Skin epidermis (tissue), 12 donors: ENCODE measurements around the gene KIF13A.
"Not testable (repeated sequence)": the region's sequence is repeated elsewhere in the genome, so short reads cannot be mapped to it uniquely, and the experiment has no call there.

ENCODE experiments used
- H3K27ac ChIP-seq, 21 experiments: fragments of 200-600 bp; sonication (generic) in 11 of 21; one replicate each; pipeline ENCODE4 v1.5.0; 2020; ENCODE audit warnings: mild to moderate bottlenecking in 3 of 21, inconsistent platforms in 2 of 21, moderate library complexity in 2 of 21
- H3K4me3 ChIP-seq, 7 experiments: fragments of 200-600 bp; sonication (generic) in 2 of 7; one replicate each; pipeline ENCODE4 v1.5.0; 2020; ENCODE audit warnings: inconsistent platforms in 2 of 7, mild to moderate bottlenecking in 2 of 7, moderate library complexity in 1 of 7

The KIF13A gene

DNA sequence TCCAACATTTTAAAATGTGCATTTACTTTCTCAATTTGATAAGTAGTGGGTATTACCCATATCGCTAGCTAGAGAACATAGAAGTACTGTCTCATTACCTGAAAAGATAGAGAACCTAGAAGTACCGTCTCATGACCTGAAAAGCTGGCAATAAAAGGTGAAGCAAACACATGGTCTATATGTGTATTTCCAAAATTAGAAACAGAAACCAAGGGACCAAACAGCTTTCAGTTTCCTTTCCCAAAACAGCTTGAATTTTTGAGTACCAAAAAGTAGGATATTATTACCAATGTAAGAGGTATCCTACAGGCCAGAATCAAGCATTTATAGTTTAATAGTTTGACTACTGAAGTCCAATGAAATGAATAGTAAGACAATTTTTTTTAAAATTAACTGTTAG lies 77.2 kb downstream of the KIF13A start:
- H3K4me3 ChIP-seq = no peak overlapping the region

DNA sequence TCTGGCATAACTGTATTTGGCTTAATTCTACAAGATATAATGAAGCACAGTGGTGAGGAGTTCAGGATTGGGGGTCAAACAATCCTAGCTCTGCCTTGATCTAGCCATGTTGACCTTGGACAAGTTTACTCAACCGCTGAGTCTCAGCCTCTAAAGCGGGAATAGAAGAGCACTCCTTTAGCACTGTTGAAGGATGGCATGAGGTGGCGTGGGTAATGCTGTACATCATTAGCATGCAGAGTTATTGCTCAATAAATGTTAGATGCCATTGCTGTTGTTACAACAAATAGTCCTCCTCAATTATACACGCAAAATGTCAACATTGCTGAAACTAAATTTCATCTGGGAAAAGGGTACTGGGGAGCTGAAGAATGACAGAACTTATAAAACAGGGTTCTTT lies 78.6 kb downstream of the KIF13A start:
- peak overlapping the region in 11 of 21 experiments; percentile 13 to 86 (median 77) for H3K27ac ChIP-seq

More for the DNA sequence above, 77.2 kb downstream of the KIF13A start:
- H3K27ac ChIP-seq = peak overlapping the region in 8 of 21 experiments; percentile 2 to 86 (median 26)

DNA sequence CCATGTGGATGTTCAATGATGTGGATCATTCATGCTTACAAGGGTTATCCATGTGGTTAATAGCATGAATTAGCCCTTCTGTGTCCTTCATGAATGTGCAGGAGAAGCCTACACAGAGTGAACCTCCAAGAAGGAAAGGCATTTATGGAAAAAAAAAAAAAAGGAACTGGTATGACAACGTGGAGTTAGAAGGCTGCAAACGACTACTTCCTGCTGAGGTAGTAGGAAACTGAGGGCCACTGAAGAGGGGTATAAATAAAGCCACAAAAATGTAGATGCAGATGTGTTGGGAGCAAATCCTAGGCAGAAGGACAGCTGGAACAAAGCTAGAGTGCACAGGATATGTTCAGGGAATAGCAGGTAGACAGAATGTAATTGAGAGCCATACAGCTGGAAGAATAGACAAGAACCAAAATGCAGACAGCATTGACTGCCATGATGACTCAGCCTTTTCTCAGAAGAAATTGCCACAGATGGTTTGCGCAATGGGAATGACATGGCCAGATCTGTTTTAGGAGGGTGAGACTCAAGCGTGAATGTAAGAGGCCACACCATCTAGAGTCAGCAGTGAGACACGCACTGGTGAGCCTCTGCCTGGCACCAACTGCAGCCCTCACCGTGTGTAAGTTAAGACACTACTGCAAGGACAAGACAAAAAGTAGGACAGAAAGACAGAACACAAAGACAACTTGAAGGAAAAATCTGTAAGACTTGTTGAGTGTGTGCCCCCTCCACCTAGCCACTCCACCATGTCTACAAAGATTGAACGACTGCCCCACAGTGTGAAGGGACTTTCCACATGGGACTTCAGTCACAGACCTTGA lies 79.8 kb downstream of the KIF13A start:
- Histone ChIP-seq H3K4me3 (no peak overlapping the region), H3K27ac (peak overlapping the region in 20 of 21 experiments; percentile 25 to 86 (median 76))

More for the DNA sequence above, 78.6 kb downstream of the KIF13A start:
- no peak overlapping the region for H3K4me3 ChIP-seq

GRCh38 chr6:17905611-17906592 lies 81.5 kb downstream of the KIF13A start:
- peak overlapping the region in 16 of 21 experiments; percentile 18 to 84 (median 76) for H3K27ac ChIP-seq
- no peak overlapping the region for H3K4me3 ChIP-seq

DNA sequence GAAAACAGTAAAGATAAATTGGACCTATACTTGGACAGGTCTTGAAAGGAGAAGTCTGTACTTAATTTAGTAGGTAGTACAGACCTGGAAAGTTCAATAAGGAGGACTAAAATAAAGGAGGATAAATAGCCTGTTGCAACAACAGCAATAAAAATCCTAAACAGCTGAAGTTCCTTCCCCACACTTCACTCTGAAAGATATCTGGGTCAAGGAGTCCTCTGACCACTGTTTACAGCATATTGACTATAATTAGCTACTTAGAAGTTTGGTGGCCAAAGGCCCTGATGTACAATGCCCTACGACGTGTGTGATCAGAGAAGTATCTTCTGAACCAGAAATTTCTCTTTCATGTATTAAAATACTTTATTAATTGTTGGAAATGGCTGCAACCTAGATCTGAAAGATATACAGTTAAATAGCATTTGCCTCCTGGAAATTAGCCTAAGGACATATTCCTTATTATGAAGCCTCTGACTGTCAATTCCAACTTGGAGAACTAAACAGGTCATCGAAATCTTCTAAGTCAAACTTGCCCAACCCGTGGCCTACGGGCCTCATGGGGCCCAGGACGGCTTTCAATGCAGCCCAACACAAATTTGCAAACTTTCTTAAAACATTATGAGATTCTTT lies 82.8 kb downstream of the KIF13A start:
- Histone ChIP-seq H3K4me3 (no peak overlapping the region), H3K27ac (peak overlapping the region in 2 of 21 experiments; percentile 24 to 25)

- no peak overlapping the region for H3K27ac ChIP-seq
- no peak overlapping the region for H3K4me3 ChIP-seq
These were observed 84.5 kb downstream of the KIF13A start for GRCh38 chr6:17902974-17903373.

- H3K27ac ChIP-seq = no peak overlapping the region
- no peak overlapping the region for H3K4me3 ChIP-seq
These were observed 85.9 kb downstream of the KIF13A start for GRCh38 chr6:17901493-17901892.

GRCh38 chr6:17900011-17900410 lies 87.4 kb downstream of the KIF13A start:
- Histone ChIP-seq H3K27ac (no peak overlapping the region), H3K4me3 (no peak overlapping the region)

- no peak overlapping the region for H3K4me3 ChIP-seq
- H3K27ac ChIP-seq = no peak overlapping the region
These were observed 87.9 kb downstream of the KIF13A start for GRCh38 chr6:17899491-17899890.

DNA sequence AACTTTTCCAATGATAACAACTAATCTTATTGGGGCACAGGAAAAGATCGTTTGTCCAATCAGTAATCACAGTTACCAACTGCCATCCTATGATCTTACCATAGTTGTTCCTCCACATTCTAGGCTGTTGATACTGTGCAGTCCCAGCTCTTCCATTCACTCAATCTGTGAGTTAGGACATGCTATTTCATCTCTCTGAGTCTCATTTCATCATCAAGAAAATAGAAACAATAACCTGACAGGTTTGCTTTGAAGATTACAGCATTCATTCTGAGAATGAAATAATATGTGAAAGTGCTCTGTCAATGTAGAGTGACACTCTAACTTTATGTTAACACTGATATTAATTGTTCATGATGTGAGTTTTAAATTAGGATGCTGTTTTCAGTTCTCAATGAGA lies 89.8 kb downstream of the KIF13A start:
- Histone ChIP-seq H3K27ac (no peak overlapping the region), H3K4me3 (no peak overlapping the region)

GRCh38 chr6:17894905-17895304 lies 92.5 kb downstream of the KIF13A start:
- Histone ChIP-seq H3K27ac (no peak overlapping the region), H3K4me3 (no peak overlapping the region)

DNA sequence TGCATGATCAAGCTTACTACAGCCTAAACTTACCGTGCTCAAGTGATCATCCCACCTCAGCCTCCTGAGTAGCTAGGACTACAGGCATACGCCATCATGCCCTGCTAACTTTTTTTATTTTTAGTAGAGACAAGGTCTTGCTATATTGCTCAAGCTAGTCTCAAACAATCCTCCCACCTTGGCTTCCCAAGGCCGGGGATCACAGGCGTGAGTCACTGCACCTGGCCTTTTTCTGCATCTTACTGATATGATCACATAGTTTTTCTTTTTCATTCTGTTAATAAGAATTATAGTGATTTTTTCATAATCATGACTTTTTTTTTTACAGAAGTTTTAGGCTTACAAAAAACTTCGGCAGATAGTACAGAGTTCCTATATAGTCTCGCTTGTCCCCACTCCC lies 93.2 kb downstream of the KIF13A start:
- Histone ChIP-seq H3K27ac (no peak overlapping the region), H3K4me3 (no peak overlapping the region)

DNA sequence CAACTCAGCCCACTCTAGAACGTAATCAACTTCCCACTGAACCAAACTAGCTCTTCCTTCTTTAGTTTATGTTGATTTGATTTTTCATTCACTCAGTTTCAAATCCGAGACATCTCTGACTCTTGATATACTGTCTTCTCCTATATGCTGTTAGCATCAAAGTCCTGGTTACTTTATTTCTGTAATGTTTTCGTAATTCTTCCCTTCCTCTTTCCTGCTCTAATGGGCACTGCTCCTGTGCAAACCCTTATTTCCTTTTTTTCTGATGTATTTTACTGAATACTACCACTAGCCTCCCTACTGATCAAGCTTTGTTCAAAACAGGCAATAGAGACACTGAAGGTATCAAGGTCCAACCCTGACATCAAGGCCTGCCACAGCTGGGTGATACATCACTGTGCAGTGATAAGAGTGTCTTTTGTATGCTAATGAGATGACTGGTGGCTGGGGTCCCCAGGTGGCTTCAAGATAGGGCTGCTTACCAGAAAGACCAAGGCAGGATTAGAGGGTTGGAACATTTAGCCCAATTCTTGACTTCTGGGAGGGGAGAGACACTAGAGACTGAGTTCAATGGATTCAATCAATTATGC lies 95.2 kb downstream of the KIF13A start:
- Histone ChIP-seq H3K27ac (no peak overlapping the region), H3K4me3 (no peak overlapping the region)

- Histone ChIP-seq H3K27ac (no peak overlapping the region), H3K4me3 (no peak overlapping the region)
These were observed 97.1 kb downstream of the KIF13A start for GRCh38 chr6:17890309-17890708.

GRCh38 chr6:17889777-17890176 lies 97.7 kb downstream of the KIF13A start:
- not testable (repeated sequence) for H3K27ac ChIP-seq, H3K4me3 ChIP-seq

GRCh38 chr6:17886891-17887290 lies 100.5 kb downstream of the KIF13A start:
- Histone ChIP-seq H3K27ac (no peak overlapping the region), H3K4me3 (no peak overlapping the region)

DNA sequence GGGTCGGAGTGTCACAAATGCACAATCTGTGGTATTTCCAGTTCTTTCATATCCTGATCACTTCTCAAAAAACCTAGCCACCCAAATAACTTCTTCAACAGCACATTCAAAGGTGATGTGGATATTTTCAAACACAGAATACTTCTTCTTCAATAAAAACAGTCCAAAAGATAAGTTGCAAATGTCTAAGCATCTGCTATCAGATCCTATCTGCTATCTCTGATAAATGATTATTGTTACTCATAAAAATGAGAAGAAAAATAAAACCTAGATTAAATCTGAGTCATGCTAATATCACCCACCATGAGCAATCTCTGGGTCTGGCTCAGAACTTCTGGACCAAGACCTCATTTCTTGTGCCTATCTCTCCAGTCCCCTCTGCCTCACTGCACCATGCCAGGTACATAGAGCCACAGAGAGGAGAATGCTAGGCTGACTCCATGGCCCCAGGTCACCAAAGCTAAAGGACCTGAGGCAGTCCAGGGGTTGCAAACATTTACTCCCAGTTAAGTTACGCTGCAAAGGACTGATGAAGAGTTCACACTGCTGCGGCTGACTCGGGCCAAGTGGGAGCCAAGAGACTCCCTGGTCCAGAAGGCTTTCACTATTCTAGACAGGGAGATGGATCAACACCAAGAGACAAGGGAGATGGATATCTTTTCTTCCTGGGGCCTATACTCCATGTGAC lies 101.4 kb downstream of the KIF13A start:
- H3K27ac ChIP-seq = no peak overlapping the region

DNA sequence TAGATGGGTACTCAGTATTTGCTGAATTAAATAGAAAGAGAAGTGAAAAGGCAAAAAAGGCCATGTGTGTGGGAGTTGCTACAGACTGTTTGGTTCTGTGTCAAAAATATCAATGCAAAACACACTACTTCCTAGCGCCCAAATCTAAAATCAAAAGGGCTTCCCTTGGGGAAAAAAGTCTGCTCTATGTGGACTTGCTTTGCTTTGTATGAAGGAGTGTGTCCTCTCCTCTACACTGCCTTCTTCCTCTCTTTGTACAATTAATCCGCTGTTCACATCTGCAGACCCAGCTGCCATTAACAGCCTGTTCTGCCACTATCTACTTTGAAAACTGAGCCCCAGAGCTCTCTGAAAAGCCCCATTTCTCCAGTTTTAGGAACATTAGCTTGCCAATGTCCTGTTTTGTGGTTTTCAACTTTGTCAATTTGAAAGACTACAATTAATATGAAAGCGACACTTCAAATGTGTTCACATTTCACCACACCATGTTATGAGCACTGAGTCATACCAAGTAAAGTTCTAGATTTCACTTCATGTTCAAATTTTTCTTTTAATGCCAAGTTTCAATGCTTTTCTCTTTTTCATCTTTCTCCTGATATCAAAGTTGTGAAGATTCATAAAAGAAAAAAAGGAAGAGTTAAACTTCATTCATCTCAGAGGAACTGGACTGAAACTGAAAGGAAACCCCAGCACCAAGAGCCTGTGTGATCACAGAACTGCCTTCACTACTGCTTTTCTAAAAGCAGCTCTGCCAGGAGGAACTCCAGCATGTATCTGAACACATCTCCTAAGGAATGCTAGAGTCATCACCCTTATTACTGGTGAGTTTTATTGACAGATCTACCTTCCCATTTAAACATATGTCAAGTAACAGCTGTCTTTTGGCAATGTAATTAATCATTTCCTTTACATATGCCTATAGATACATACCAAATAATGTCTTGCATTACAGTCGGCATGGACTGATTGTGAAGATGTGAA lies 102.6 kb downstream of the KIF13A start:
- peak overlapping the region in 5 of 21 experiments; percentile 13 to 75 (median 37) for H3K27ac ChIP-seq
- H3K4me3 ChIP-seq = no peak overlapping the region

More for the DNA sequence above, 101.4 kb downstream of the KIF13A start:
- H3K4me3 ChIP-seq = no peak overlapping the region
